Right lobe of liver (tissue), 6 donors: Measurements from ENCODE around the gene TNFRSF19. TPM values are rescaled to one million over a fixed set of nuclear protein-coding genes. Genes with fewer than 3 reads are reported as not detected.

Experiments used
- ATAC-seq, 4 donors: fragments of 200-7000 bp; cut with Tn5 transposase; one replicate each; pipeline ENCODE4 v1.9.1; 2020; ENCODE audit warnings: mild to moderate bottlenecking in 4 of 4, moderate library complexity in 4 of 4
- DNase-seq, 3 donors: peaks; one replicate each; pipeline ENCODE4 v3.0.0-alpha.2; 2020
- H3K27ac ChIP-seq, 3 donors: fragments of 200-600 bp; one replicate each; pipeline ENCODE4 v1.8.0; 2022
- H3K27me3 ChIP-seq, 2 donors: fragments of 200-600 bp; one replicate each; pipeline ENCODE4 v1.8.0; 2022
- H3K36me3 ChIP-seq, 4 donors: fragments of 200-600 bp; sonication (generic) in 1 of 4; one replicate each; pipeline versions ENCODE4 v1.5.1 to v1.8.0; 2017 to 2022; ENCODE audit warnings: control low read depth in 1 of 4
- H3K4me1 ChIP-seq, 4 donors: fragments of 200-600 bp; sonication (generic) in 1 of 4; one replicate each; pipeline versions ENCODE4 v1.5.1 to v1.8.0; 2017 to 2022; ENCODE audit warnings: control low read depth in 1 of 4
- H3K4me3 ChIP-seq, 3 donors: fragments of 200-600 bp; one replicate each; pipeline ENCODE4 v1.8.0; 2022
- H3K9me3 ChIP-seq, 4 donors: fragments of 200-600 bp; sonication (generic) in 1 of 4; one replicate each; pipeline versions ENCODE4 v1.5.1 to v1.8.0; 2017 to 2022; ENCODE audit warnings: control low read depth in 1 of 4
- CTCF ChIP-seq, 4 donors: fragments of 200-600 bp in 3 of 4; fragments of 450-650 bp in 1 of 4; IDR thresholded peaks; one replicate each; pipeline versions ENCODE4 v1.5.1 to v1.8.0; 2016 to 2022; ENCODE audit warnings: antibody characterized with exemption in 4 of 4, mild to moderate bottlenecking in 2 of 4
- POLR2A ChIP-seq: fragments of 450-650 bp; IDR thresholded peaks from one replicate; pipeline ENCODE4 v1.6.1; 2017; ENCODE audit warnings: antibody characterized with exemption, mild to moderate bottlenecking
- WGBS: methylation state at CpG from one replicate; pipeline ENCODE4 v1.1.6; 2018; ENCODE audit warnings: low coverage, low lambda C conversion rate; ENCODE audit not compliant: insufficient coverage; ENCODE audit errors: missing lambda C conversion rate; 5-methylcytosine and 5-hydroxymethylcytosine counted together
- intact Hi-C, 2 donors: fragments of 100-400 bp; cut with DNase I; formaldehyde crosslinking; loops; one replicate each; pipeline versions ENCODE4 v1.11.2 to v1.14.1; 2022
- total RNA-seq, 6 experiments: library from RNA; depleted of rRNA in 2 of 6; stranded (reverse); fragments of >200 nt in 2 of 6; fragmentation: NEBNext Ultra II Directional in 3 of 6; extraction: Animal tissue kit (Norgen Biotek cat#: 25700) in 3 of 6; gene quantifications; one replicate each; pipeline versions ENCODE4 v1.1.0 to v1.2.4, GENCODE V29; 2016 to 2023
- donor health status: DM: no; HTN: yes; CAD: no.
- donor health status: DM: no; HTN: no; CAD: no.
- donor health status: DM: no; HTN: no; CAD: no.
- donor health status: DM: no; HTN: yes; CAD: no.
- donor health status: DM: no; HTN: yes; CAD: no.

Gene TNFRSF19
- total RNA-seq, 6 experiments from 2014 or later: 0.06 to 0.37 (median 0.29) TPM; not detected in 1

- intact Hi-C loops: no loop called here
- peak; percentile 75 to 87 (median 82) for ATAC-seq
Measured at GRCh38 chr13:23578411-23579071, 8.3 kb downstream of the TNFRSF19 start.

GRCh38 chr13:23579072-23579895 lies 9.1 kb downstream of the TNFRSF19 start:
- H3K27ac ChIP-seq: no peak overlapping the region
- peak overlapping the region; percentile 57 to 86 (median 58) for H3K4me3 ChIP-seq
- peaks cover 0 to 11% (median 0%) of the 10 kb centered on the region in 4 donors for H3K4me1 ChIP-seq
- intact Hi-C loops: no loop called here
- WGBS: 3% methylated on average over 7 of the region's 82 CpGs
- H3K27me3 ChIP-seq: peaks cover 0 to 6% of the 10 kb centered on the region in 2 donors
- peak; percentile 87 to 94 (median 94) for DNase-seq
- TF ChIP-seq POLR2A (no peak), CTCF (IDR thresholded peaks at IDR 0.05) (no peak)
- peak; percentile 99 to 100 (median 100) for ATAC-seq
- no peaks in the 10 kb centered on the region for H3K36me3 ChIP-seq
- H3K9me3 ChIP-seq: no peaks in the 10 kb centered on the region

More at GRCh38 chr13:23578411-23579071, 8.3 kb downstream of the TNFRSF19 start:
- TF ChIP-seq CTCF (IDR thresholded peaks at IDR 0.05) (peak; percentile 37 to 67 (median 48)), POLR2A (no peak)
- Histone ChIP-seq H3K9me3 (no peaks in the 10 kb centered on the region), H3K27me3 (peaks cover 0 to 6% of the 10 kb centered on the region in 2 donors), H3K4me1 (peaks cover 0 to 11% (median 0%) of the 10 kb centered on the region in 4 donors), H3K4me3 (peak overlapping the region; percentile 57 to 86 (median 58)), H3K36me3 (no peaks in the 10 kb centered on the region), H3K27ac (no peak overlapping the region)
- WGBS: 44% methylated on average over 5 of the region's 42 CpGs
- peak; percentile 63 to 82 (median 81) for DNase-seq

GRCh38 chr13:23579896-23580683 lies 9.9 kb downstream of the TNFRSF19 start:
- WGBS: 10% methylated on average over 10 of the region's 22 CpGs
- no peak overlapping the region for H3K27ac ChIP-seq
- no peak for TF ChIP-seq CTCF (IDR thresholded peaks at IDR 0.05)
- no peak for TF ChIP-seq POLR2A

GRCh38 chr13:23580684-23581060 lies 10.5 kb downstream of the TNFRSF19 start:
- peaks cover 0 to 11% (median 0%) of the 10 kb centered on the region in 4 donors for H3K4me1 ChIP-seq
- 73% methylated on average over 1 of the region's 1 CpG for WGBS
- H3K27ac ChIP-seq: no peak overlapping the region
- H3K9me3 ChIP-seq: no peaks in the 10 kb centered on the region
- intact Hi-C loops: no loop called here
- no peak overlapping the region for H3K4me3 ChIP-seq
- DNase-seq (no peak), ATAC-seq (no peak)
- TF ChIP-seq POLR2A (no peak), CTCF (IDR thresholded peaks at IDR 0.05) (no peak)
- no peaks in the 10 kb centered on the region for H3K36me3 ChIP-seq
- H3K27me3 ChIP-seq: peaks cover 0 to 6% of the 10 kb centered on the region in 2 donors

More at GRCh38 chr13:23579896-23580683, 9.9 kb downstream of the TNFRSF19 start:
- Histone ChIP-seq H3K4me3 (peak overlapping the region; percentile 57 to 86 (median 58)), H3K27me3 (peaks cover 0 to 6% of the 10 kb centered on the region in 2 donors), H3K4me1 (peaks cover 0 to 11% (median 0%) of the 10 kb centered on the region in 4 donors), H3K36me3 (no peaks in the 10 kb centered on the region), H3K9me3 (no peaks in the 10 kb centered on the region)
- intact Hi-C loops: no loop called here
- DNase-seq (no peak), ATAC-seq (no peak)
